Measurements from ENCODE around the gene ARL3.

DNA sequence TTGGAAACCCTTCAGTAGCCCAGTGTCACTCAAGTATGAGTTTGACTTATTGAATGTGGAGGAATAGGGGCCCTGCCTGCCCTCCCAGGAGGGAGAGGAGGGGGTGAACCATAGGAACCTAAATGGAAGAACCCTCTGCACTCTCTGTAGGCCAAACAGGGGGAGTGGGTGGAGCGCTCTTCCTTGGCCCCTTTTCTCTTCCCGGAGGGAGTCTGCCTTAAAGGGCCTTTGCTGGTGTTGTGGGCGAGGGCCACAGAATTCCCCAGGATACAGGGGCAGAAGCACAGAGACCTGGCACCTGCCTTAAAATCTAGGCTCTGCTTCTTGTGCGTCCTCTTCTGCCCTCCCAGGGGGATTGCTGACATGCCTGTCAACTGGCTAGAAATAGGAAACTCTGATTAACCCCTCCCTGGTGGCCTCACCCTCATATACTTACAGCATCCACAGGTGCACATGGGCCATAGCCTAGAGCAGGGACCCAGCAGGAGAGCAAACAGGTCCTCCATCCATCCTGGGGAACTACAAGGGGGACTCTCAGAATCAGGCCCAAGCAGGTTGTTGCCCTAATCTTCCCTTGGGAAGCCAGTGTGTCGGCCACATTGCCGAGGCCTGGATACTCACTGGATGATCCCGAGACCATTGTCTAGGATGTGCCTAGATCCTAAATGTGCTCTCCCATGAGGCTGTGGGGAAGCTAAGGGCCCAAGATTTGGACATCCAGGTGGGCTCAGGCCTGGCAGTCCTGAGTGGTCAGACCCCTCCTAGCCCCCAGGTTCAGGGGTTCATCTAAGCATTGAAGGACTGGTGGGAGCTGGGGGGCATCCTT is 66.5 kb downstream of the ARL3 start:
- TF ChIP-seq POLR2A (IDR thresholded peaks at IDR 0.05; ENCODE audit: low read depth, low read length): no peak
- TF ChIP-seq, protein P1, sequence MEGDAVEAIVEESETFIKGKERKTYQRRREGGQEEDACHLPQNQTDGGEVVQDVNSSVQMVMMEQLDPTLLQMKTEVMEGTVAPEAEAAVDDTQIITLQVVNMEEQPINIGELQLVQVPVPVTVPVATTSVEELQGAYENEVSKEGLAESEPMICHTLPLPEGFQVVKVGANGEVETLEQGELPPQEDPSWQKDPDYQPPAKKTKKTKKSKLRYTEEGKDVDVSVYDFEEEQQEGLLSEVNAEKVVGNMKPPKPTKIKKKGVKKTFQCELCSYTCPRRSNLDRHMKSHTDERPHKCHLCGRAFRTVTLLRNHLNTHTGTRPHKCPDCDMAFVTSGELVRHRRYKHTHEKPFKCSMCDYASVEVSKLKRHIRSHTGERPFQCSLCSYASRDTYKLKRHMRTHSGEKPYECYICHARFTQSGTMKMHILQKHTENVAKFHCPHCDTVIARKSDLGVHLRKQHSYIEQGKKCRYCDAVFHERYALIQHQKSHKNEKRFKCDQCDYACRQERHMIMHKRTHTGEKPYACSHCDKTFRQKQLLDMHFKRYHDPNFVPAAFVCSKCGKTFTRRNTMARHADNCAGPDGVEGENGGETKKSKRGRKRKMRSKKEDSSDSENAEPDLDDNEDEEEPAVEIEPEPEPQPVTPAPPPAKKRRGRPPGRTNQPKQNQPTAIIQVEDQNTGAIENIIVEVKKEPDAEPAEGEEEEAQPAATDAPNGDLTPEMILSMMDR (conservative IDR thresholded peaks at IDR 0.05; ENCODE audit: low read depth, low read length): no peak
- no peak for TF ChIP-seq RFX5 (IDR thresholded peaks at IDR 0.05; ENCODE audit: low read depth, low read length)

Data from IMR-90 (cell line).